Sigmoid colon (tissue), 7 donors: Measurements from ENCODE around the gene MPV17. TPM values are rescaled to one million over a fixed set of nuclear protein-coding genes. Genes with fewer than 3 reads are reported as not detected.

ENCODE experiments used
- DNase-seq: peaks from one replicate; pipeline ENCODE4 v3.0.0-alpha.2; 2019
- H3K27ac ChIP-seq, 4 donors: fragments of 200-600 bp; sonication (generic); one replicate each; pipeline ENCODE4 v1.5.1; 2016 to 2019; ENCODE audit warnings: mild to moderate bottlenecking in 1 of 4
- H3K27me3 ChIP-seq, 3 donors: fragments of 200-600 bp; sonication (generic); one replicate each; pipeline ENCODE4 v1.5.1; 2019; ENCODE audit warnings: mild to moderate bottlenecking in 1 of 3
- H3K36me3 ChIP-seq, 4 donors: fragments of 200-600 bp; sonication (generic); one replicate each; pipeline ENCODE4 v1.5.1; 2016 to 2019
- H3K4me1 ChIP-seq, 4 donors: fragments of 200-600 bp; sonication (generic); one replicate each; pipeline ENCODE4 v1.5.1; 2017 to 2019
- H3K4me3 ChIP-seq, 4 donors: fragments of 200-600 bp; sonication (generic); one replicate each; pipeline ENCODE4 v1.5.1; 2017 to 2019; ENCODE audit warnings: mild to moderate bottlenecking in 2 of 4, moderate library complexity in 1 of 4
- H3K9me3 ChIP-seq, 4 donors: fragments of 200-600 bp in 3 of 4; sonication (generic) in 3 of 4; one replicate each; pipeline versions ENCODE4 v1.5.1 to v1.6.1; 2013 to 2019
- CTCF ChIP-seq, 4 experiments: fragments of 450-650 bp in 3 of 4; fragments of 200-600 bp in 1 of 4; IDR thresholded peaks; one replicate each; pipeline ENCODE4 v1.5.1; 2016 to 2019; ENCODE audit warnings: antibody characterized with exemption in 4 of 4, mild to moderate bottlenecking in 3 of 4, moderate library complexity in 2 of 4
- EP300 ChIP-seq, 4 donors: sonication (generic); formaldehyde crosslinking; IDR thresholded peaks; one replicate each; pipeline ENCODE4 v1.6.1; 2017; ENCODE audit warnings: antibody characterized with exemption in 4 of 4
- POLR2A ChIP-seq, 2 donors: fragments of 450-650 bp; IDR thresholded peaks; one replicate each; pipeline ENCODE4 v1.6.1; 2016; ENCODE audit warnings: antibody characterized with exemption in 2 of 2, mild to moderate bottlenecking in 2 of 2, moderate library complexity in 2 of 2
- POLR2AphosphoS5 ChIP-seq, 4 donors: sonication (generic); formaldehyde crosslinking; IDR thresholded peaks; one replicate each; pipeline ENCODE4 v1.6.1; 2017; ENCODE audit warnings: antibody characterized with exemption in 4 of 4
- WGBS, 2 donors: extraction: QIAGEN DNeasy Blood & Tissue Kit; methylation state at CpG; one replicate each; pipeline ENCODE4 v1.1.7; 2013; 5-methylcytosine and 5-hydroxymethylcytosine counted together
- intact Hi-C: fragments of 100-400 bp; cut with DNase I; formaldehyde crosslinking; loops from one replicate; pipeline ENCODE4 v1.15.1; 2023
- polyA plus RNA-seq, 3 donors: library from polyadenylated mRNA; stranded (reverse); fragments of 200-250 nt; gene quantifications; one replicate each; pipeline ENCODE4 v1.2.3, GENCODE V29; 2013
- total RNA-seq, 4 donors: library from RNA; depleted of rRNA; stranded (reverse); fragments of >200 nt; gene quantifications; one replicate each; pipeline ENCODE4 v1.1.0, GENCODE V29; 2016
- donor health status: healthy with polysubstance abuse.
- donor health status: Bipolar disorder and iron deficiency.
- donor health status: healthy.

Gene MPV17
- total and polyA plus RNA-seq, 7 donors = 22.2 to 68.6 (median 59.9) TPM

- intact Hi-C loops = no loop called here
- TF ChIP-seq EP300 (IDR thresholded peaks at IDR 0.05) (no peak), CTCF (IDR thresholded peaks at IDR 0.05) (no peak), POLR2AphosphoS5 (IDR thresholded peaks at IDR 0.05) (no peak), POLR2A (IDR thresholded peaks at IDR 0.05) (no peak)
- H3K4me3 ChIP-seq = no peak overlapping the region
- H3K27ac ChIP-seq = no peak overlapping the region
- peaks cover 43 to 83% (median 68%) of the 10 kb centered on the region in 3 donors for H3K27me3 ChIP-seq
- DNase-seq = no peak
- H3K36me3 ChIP-seq = no peaks in the 10 kb centered on the region
- no peaks in the 10 kb centered on the region for H3K9me3 ChIP-seq
- peaks cover 0 to 38% (median 37%) of the 10 kb centered on the region in 4 donors for H3K4me1 ChIP-seq
These were observed 57.4 kb downstream of the MPV17 start for GRCh38 chr2:27265536-27265870.

DNA sequence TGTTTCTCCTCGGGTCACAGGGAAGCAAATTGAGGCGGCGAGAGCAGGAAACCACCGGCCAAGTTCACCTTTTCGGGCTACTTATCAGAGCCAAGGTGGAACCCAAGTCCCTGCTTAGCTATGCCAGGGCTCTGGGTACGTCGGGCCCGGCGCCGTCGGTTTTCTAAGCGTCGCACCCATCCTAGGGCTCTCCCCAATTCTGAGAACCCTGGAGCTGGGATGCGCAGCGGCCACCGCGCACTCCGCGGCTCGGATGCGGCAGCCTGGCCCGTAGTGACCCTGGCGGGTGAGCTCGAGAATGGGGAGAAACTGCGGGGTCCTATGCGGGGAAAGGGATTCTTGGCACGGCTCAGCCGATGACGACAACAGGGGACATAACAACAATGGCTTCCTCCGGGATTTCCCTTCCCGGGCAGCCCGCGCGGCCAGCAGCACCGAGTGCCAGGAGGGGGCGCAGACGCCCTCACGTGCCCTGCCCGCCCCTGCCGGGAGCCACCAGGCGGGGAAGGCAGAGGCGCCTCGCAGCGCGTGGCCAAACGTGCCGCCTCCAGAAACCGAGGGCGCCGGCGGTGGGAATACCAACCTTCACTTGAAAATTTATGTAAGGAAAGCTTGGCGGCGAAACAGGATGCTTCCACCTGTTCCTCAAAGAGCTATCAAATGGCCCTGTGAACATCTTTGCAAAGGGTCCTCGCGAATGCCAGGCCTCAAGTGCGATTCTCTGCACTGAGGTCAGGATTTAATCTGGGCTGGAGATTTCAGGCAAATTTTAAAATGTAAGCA lies 58.0 kb downstream of the MPV17 start:
- peaks cover 0 to 38% (median 37%) of the 10 kb centered on the region in 4 donors for H3K4me1 ChIP-seq
- no peak for DNase-seq
- no peaks in the 10 kb centered on the region for H3K36me3 ChIP-seq
- no peak overlapping the region for H3K27ac ChIP-seq
- intact Hi-C loops = no loop called here
- 4% methylated on average over 56 of the region's 56 CpGs for WGBS, 2 donors
- H3K9me3 ChIP-seq = no peaks in the 10 kb centered on the region
- H3K27me3 ChIP-seq = peaks cover 43 to 89% (median 72%) of the 10 kb centered on the region in 3 donors
- peak in 2 of 4 experiments; percentile 29 to 30 for TF ChIP-seq CTCF (IDR thresholded peaks at IDR 0.05)
- peak in 1 of 4 donors; percentile 22 for TF ChIP-seq POLR2AphosphoS5 (IDR thresholded peaks at IDR 0.05)
- TF ChIP-seq POLR2A (IDR thresholded peaks at IDR 0.05) = no peak
- TF ChIP-seq EP300 (IDR thresholded peaks at IDR 0.05) = no peak
- peak overlapping the region in 3 of 4 donors; percentile 15 to 30 (median 26) for H3K4me3 ChIP-seq

DNA sequence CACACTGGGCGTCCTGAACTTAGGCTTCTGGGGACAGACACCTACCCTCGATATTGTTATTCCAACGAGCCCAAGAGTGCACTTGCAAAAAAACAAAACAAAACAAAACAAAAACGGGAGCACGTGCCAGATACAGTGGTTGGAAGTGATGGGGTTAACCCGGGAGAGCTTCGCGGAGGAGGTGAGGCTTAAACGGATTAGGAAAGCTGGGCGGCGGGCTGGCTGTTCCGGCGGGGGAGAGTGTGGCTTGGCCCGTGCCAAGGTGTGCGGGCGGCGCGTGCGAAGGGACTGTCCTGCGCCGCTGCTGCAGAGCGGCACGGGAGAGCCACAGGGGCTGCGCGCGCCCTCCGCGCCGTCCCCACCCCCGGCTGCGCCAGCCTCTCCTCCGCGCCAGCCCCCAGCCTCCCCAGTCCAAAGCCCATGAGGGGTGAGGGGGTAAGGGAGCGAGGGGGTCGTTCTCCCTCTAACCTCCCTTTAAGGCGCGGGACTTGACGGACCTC lies 58.6 kb downstream of the MPV17 start:
- Histone ChIP-seq H3K27ac (no peak overlapping the region), H3K4me1 (peaks cover 0 to 38% (median 37%) of the 10 kb centered on the region in 4 donors), H3K4me3 (peak overlapping the region in 3 of 4 donors; percentile 15 to 30 (median 26)), H3K36me3 (no peaks in the 10 kb centered on the region), H3K27me3 (peaks cover 43 to 95% (median 79%) of the 10 kb centered on the region in 3 donors), H3K9me3 (no peaks in the 10 kb centered on the region)
- intact Hi-C loops = no loop called here
- DNase-seq = no peak
- 1 to 2% methylated on average over 38 of the region's 38 CpGs for WGBS, 2 donors
- TF ChIP-seq POLR2A (IDR thresholded peaks at IDR 0.05) (no peak), CTCF (IDR thresholded peaks at IDR 0.05) (no peak), EP300 (IDR thresholded peaks at IDR 0.05) (no peak), POLR2AphosphoS5 (IDR thresholded peaks at IDR 0.05) (no peak)

DNA sequence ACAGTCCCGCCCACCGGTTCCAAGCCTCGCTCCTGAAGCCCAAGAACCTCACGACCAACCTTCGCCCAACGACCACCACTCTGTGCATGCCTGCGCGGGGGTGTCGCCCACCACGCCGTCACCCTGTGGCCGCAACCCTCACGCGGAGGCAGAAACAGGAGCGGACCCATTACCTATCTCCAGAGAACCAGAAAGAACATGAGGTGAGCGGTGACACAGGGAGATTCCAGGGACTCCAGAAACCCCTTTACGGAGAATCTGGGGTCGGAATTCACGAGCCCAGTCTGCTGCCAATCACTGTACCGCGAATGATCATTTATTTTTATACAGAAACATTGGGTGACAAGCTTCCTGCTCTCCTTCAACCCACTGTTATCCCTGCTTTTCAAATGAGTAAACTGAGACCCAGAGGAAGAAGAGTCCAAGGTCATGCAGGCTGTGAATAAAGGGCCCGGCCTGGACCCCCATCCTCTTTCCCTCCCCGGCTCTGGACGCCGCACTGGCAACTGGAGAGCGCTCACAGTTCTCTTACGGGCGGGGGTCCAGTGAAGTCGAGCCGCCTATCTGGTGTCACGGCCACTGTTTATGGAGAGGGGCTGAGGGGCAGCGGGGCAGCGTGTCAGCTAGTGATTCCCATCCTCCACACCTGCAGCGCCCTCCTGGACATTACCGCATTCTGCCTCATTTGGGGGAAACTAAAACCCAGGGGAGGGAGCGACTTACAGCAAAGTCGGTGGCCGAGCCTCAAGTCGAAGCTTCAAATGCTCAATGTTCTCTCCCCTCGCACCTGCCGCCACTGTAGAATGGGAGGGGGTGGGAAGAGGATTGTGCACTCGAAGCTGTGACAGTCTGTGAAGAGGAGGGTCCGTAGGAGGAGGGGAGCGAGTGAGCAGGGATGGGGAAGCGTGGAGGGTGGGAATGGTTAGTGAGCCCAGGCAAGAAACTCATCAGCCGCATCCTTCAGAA lies 59.3 kb downstream of the MPV17 start:
- intact Hi-C loops = no loop called here
- peaks cover 45 to 100% (median 84%) of the 10 kb centered on the region in 3 donors for H3K27me3 ChIP-seq
- WGBS, 2 donors = 2 to 4% methylated on average over 46 of the region's 46 CpGs
- no peak for DNase-seq
- peak overlapping the region in 3 of 4 donors; percentile 42 to 50 (median 46) for H3K4me3 ChIP-seq
- no peak for TF ChIP-seq POLR2A (IDR thresholded peaks at IDR 0.05)
- no peak for TF ChIP-seq POLR2AphosphoS5 (IDR thresholded peaks at IDR 0.05)
- TF ChIP-seq CTCF (IDR thresholded peaks at IDR 0.05) = no peak
- no peak for TF ChIP-seq EP300 (IDR thresholded peaks at IDR 0.05)
- H3K4me1 ChIP-seq = peaks cover 0 to 38% (median 37%) of the 10 kb centered on the region in 4 donors
- no peaks in the 10 kb centered on the region for H3K36me3 ChIP-seq
- no peaks in the 10 kb centered on the region for H3K9me3 ChIP-seq
- no peak overlapping the region for H3K27ac ChIP-seq
